Activated CD4-positive, alpha-beta T cell treated with anti-CD3 and anti-CD28 coated beads, Interleukin-2, amount 50 U/mL, for 24 hours (primary cell): ENCODE measurements around the gene MOCS1.
A peak's percentile ranks its signal among the peaks of the same experiment; 100 is the strongest.

Experiments used
- DNase-seq, 2 donors: peaks; one replicate each; pipeline ENCODE4 v3.0.0-alpha.2; 2020; ENCODE audit warnings: low read depth in 1 of 2, low spot score in 1 of 2

MOCS1 gene

GRCh38 chr6:39881851-39882530 is 52.3 kb downstream of the MOCS1 start:
- DNase-seq = no peak

- DNase-seq = no peak
These were observed 53.7 kb downstream of the MOCS1 start for GRCh38 chr6:39880594-39880993.

GRCh38 chr6:39879535-39879934 is 54.7 kb downstream of the MOCS1 start:
- no peak for DNase-seq

GRCh38 chr6:39876826-39877225 is 57.4 kb downstream of the MOCS1 start:
- no peak for DNase-seq

GRCh38 chr6:39876111-39876510 is 58.2 kb downstream of the MOCS1 start:
- no peak for DNase-seq

- no peak for DNase-seq
These were observed 60.8 kb downstream of the MOCS1 start for GRCh38 chr6:39873439-39873838.

GRCh38 chr6:39870950-39871349 is 63.3 kb downstream of the MOCS1 start:
- no peak for DNase-seq

GRCh38 chr6:39867592-39867991 is 66.7 kb downstream of the MOCS1 start:
- DNase-seq = no peak

- peak in 1 of 2 donors; percentile 45 for DNase-seq
These were observed 69.0 kb downstream of the MOCS1 start for GRCh38 chr6:39865011-39865888.

- no peak for DNase-seq
These were observed 72.6 kb downstream of the MOCS1 start for GRCh38 chr6:39861663-39862062.

GRCh38 chr6:39859025-39859424 is 75.2 kb downstream of the MOCS1 start:
- DNase-seq = no peak

GRCh38 chr6:39855356-39855995 is 78.8 kb downstream of the MOCS1 start:
- no peak for DNase-seq
